HL-60 (cell line): ENCODE measurements around the gene CEP78.

Experiments
- DNase-seq, 2 experiments: peaks; one replicate each; pipeline ENCODE4 v3.0.0-alpha.2; 2010 to 2020; ENCODE audit warnings: low read depth in 1 of 2, low spot score in 1 of 2
- H3K27ac ChIP-seq: fragments of 250-450 bp; sonication (Bioruptor Pico); replicated peaks from 2 replicates; pipeline ENCODE4 v1.5.1; 2020; ENCODE audit warnings: mild to moderate bottlenecking, moderate library complexity
- H3K27me3 ChIP-seq: fragments of 250-450 bp; sonication (Bioruptor Pico); 2 replicates; pipeline ENCODE4 v1.5.1; 2021; ENCODE audit warnings: mild to moderate bottlenecking, moderate library complexity; ENCODE audit not compliant: insufficient read depth, poor library complexity, severe bottlenecking
- H3K4me3 ChIP-seq: replicated peaks from 2 replicates; pipeline ENCODE4 v1.5.1; 2011; ENCODE audit warnings: mild to moderate bottlenecking, control low read depth, low read length; ENCODE audit not compliant: insufficient read depth
- CTCF ChIP-seq: IDR thresholded peaks from one replicate; pipeline ENCODE4 v1.5.1; 2011; ENCODE audit warnings: low read length, control low read depth, inconsistent platforms; ENCODE audit not compliant: insufficient read depth
- GABPA ChIP-seq: IDR thresholded peaks from 2 replicates; pipeline ENCODE4 v1.6.1; 2012; ENCODE audit warnings: low read depth
- POLR2AphosphoS5 ChIP-seq: IDR thresholded peaks from 2 replicates; pipeline ENCODE4 v1.6.1; 2012; ENCODE audit warnings: low read depth
- REST ChIP-seq: IDR thresholded peaks from 2 replicates; pipeline ENCODE4 v1.6.1; 2012; ENCODE audit warnings: low read depth; ENCODE audit not compliant: insufficient replicate concordance
- SPI1 ChIP-seq: IDR thresholded peaks from 2 replicates; pipeline ENCODE4 v1.6.1; 2012; ENCODE audit warnings: low read depth, mild to moderate bottlenecking, borderline replicate concordance

The CEP78 gene

GRCh38 chr9:78295177-78295575 is 59.3 kb downstream of the CEP78 start:
- DNase-seq: no peak
- Histone ChIP-seq H3K27me3 (no peaks in the 10 kb centered on the region), H3K4me3 (no peak overlapping the region), H3K27ac (no peak overlapping the region)
- no peak for TF ChIP-seq POLR2AphosphoS5
- TF ChIP-seq REST: no peak
- TF ChIP-seq GABPA: no peak

- TF ChIP-seq REST (no peak), SPI1 (no peak), POLR2AphosphoS5 (no peak), GABPA (no peak)
- H3K27ac ChIP-seq: peak overlapping the region; percentile 91; the same call in 1 of the 2 replicates
- H3K4me3 ChIP-seq: no peak overlapping the region
- H3K27me3 ChIP-seq: no peaks in the 10 kb centered on the region
- DNase-seq: no peak
Measured at GRCh38 chr9:78295731-78296130, 59.9 kb downstream of the CEP78 start.

- Histone ChIP-seq H3K27me3 (no peaks in the 10 kb centered on the region), H3K27ac (peak overlapping the region; percentile 91), H3K4me3 (peak overlapping the region; percentile 67)
- TF ChIP-seq GABPA: no peak
- peak; percentile 9; the same call in 1 of the 2 replicates for TF ChIP-seq POLR2AphosphoS5
- peak in 1 of 2 experiments; percentile 21 for DNase-seq
Measured at GRCh38 chr9:78296201-78296892, 60.5 kb downstream of the CEP78 start.

- DNase-seq: peak; percentile 92 to 97
- H3K4me3 ChIP-seq: peak within 1 kb of the TSS; percentile 67
- H3K27me3 ChIP-seq: no peaks in the 10 kb centered on the region
- TF ChIP-seq GABPA (no peak), REST (peak; percentile 70), POLR2AphosphoS5 (peak; percentile 76; the same call in 1 of the 2 replicates)
- H3K27ac ChIP-seq: peak within 1 kb of the TSS; percentile 91
Measured at GRCh38 chr9:78296893-78297671, 61.2 kb downstream of the CEP78 start, which contains the start of gene PSAT1. Gene PSAT1, plus strand, starts transcription at chr9:78297125. Its CDS starts 86 bp downstream, at chr9:78297211.

- no peaks in the 10 kb centered on the region for H3K27me3 ChIP-seq
- TF ChIP-seq REST: no peak
- no peak for TF ChIP-seq GABPA
- no peak for TF ChIP-seq SPI1
- no peak for TF ChIP-seq CTCF
- TF ChIP-seq POLR2AphosphoS5: no peak
- peak overlapping the region; percentile 91 for H3K27ac ChIP-seq
- peak overlapping the region; percentile 67 for H3K4me3 ChIP-seq
- DNase-seq: no peak
Measured at GRCh38 chr9:78297672-78297961, 61.7 kb downstream of the CEP78 start.
